ENCODE results near the gene TAGAP. TPM values are rescaled to one million over a fixed set of nuclear protein-coding genes. Genes with fewer than 3 reads are reported as not detected.
"Not testable (repeated sequence)": the region's sequence is repeated elsewhere in the genome, so short reads cannot be mapped to it uniquely, and the experiment has no call there.

Gene TAGAP
- total and polyA plus RNA-seq, 2 of the 8 experiments (the other 6 are each of a cell fraction or from before 2014, with no cell fraction given) = not detected

DNA sequence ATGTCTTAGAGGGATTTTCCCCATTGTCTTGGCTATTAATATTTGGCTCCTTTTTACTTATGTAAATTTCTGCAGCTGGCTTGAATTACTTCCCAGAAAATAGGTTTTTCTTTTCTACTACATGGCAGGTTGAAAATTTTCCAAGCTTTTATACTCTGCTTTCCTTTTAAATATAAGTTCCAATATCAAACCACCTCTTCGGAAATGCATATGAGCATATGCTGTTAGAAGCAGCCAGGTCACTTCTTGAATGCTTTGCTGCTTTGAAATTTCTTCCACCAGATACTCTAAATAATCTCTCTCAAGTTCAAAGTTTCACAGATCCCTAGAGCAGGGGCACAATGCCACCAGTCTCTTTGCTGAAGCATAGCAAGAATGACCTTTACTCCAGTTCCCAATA is 19.6 kb downstream of the TAGAP start:
- H3K79me2 ChIP-seq (ENCODE audit: control insufficient read depth in 1 of 2, insufficient read depth in 2 of 2, low read length in 2 of 2); H3K79me1 ChIP-seq (ENCODE audit: low read depth, low read length); H3K36me3 ChIP-seq (ENCODE audit: control insufficient read depth in 2 of 4, insufficient read depth in 4 of 4, low read length in 3 of 4); H3K4me3 ChIP-seq (ENCODE audit: extremely low read depth in 1 of 4, insufficient read depth in 2 of 4, low read depth in 3 of 4, low read length in 4 of 4); H3K4ac ChIP-seq (replicated peaks; ENCODE audit: insufficient read length, low read depth, low read length); H4K5ac ChIP-seq (ENCODE audit: insufficient read length, low read depth, low read length); H3K56ac ChIP-seq (replicated peaks; ENCODE audit: insufficient read length, low read depth, low read length); DNase-seq (ENCODE audit: low read depth in 1 of 2, low spot score in 2 of 2); H2BK20ac ChIP-seq (ENCODE audit: low read length); H2AK5ac ChIP-seq (ENCODE audit: low read depth, low read length); H4K20me1 ChIP-seq (replicated peaks in 1 of 2; ENCODE audit: control insufficient read depth in 1 of 2, insufficient read depth in 2 of 2, low read length in 2 of 2); H3K23me2 ChIP-seq (ENCODE audit: low read depth, low read length); H4K91ac ChIP-seq (replicated peaks; ENCODE audit: insufficient read length, low read length); H3K9ac ChIP-seq (replicated peaks in 1 of 4; ENCODE audit: extremely low read depth in 1 of 4, low read depth in 3 of 4, low read length in 3 of 4); H3K4me1 ChIP-seq (replicated peaks in 1 of 4; ENCODE audit: control insufficient read depth in 3 of 4, insufficient read depth in 4 of 4, low read length in 3 of 4); H2BK15ac ChIP-seq (ENCODE audit: low read length); H2BK5ac ChIP-seq (ENCODE audit: low read depth, low read length); H4K8ac ChIP-seq (ENCODE audit: extremely low read depth, insufficient read depth, low read length); H3K27me3 ChIP-seq (replicated peaks in 1 of 4; ENCODE audit: control insufficient read depth in 3 of 4, extremely low read depth in 1 of 4, insufficient read depth in 3 of 4, low read length in 3 of 4); H2AFZ ChIP-seq (ENCODE audit: low read length); H3K4me2 ChIP-seq (ENCODE audit: insufficient read depth in 1 of 2, low read depth in 2 of 2, low read length in 2 of 2); H3K14ac ChIP-seq (ENCODE audit: insufficient read length); POLR2A ChIA-PET (ENCODE audit: partially characterized antibody); FAIRE-seq; H2BK120ac ChIP-seq (replicated peaks; ENCODE audit: low read depth, low read length); H2BK12ac ChIP-seq (ENCODE audit: low read depth, low read length); H3K27ac ChIP-seq (ENCODE audit: low read depth, low read length); H3K23ac ChIP-seq (ENCODE audit: insufficient read length); H3K18ac ChIP-seq (ENCODE audit: extremely low read depth, low read length): not testable (repeated sequence)
- CTCF ChIA-PET (ENCODE audit: partially characterized antibody) = interaction anchor here (1.2 to 1.7 kb wide), 3 partner anchors 18 to 79 kb away, joined by 3 to 4 read pairs (median 4); no protein-coding TSS in a partner anchor
- peaks cover 11 to 12% of the 10 kb centered on the region in 2 experiments; a peak in 2 of 4 replicates for H3K9me3 ChIP-seq (ENCODE audit: insufficient read depth in 2 of 2, low read depth in 1 of 2, low read length in 1 of 2)
- 96% methylated on average over 1 of the region's 1 CpG; no CpG with 5 or more reads in 1 of the 2 experiments for WGBS, 2 experiments (ENCODE audit: extremely low coverage in 1 of 2, insufficient coverage in 1 of 2, insufficient read length in 1 of 2, insufficient replicate concordance in 2 of 2, low coverage in 1 of 2, low lambda C conversion rate in 2 of 2, missing lambda C conversion rate in 1 of 2)
